ENCODE measurements around the gene GID8. TPM values are rescaled to one million over a fixed set of nuclear protein-coding genes. Genes with fewer than 3 reads are reported as not detected.

Gene GID8
- total and polyA plus RNA-seq, 2 of the 13 experiments (the other 11 are each of a cell fraction or from before 2014, with no cell fraction given), result 39.6 to 59.8 TPM

DNA sequence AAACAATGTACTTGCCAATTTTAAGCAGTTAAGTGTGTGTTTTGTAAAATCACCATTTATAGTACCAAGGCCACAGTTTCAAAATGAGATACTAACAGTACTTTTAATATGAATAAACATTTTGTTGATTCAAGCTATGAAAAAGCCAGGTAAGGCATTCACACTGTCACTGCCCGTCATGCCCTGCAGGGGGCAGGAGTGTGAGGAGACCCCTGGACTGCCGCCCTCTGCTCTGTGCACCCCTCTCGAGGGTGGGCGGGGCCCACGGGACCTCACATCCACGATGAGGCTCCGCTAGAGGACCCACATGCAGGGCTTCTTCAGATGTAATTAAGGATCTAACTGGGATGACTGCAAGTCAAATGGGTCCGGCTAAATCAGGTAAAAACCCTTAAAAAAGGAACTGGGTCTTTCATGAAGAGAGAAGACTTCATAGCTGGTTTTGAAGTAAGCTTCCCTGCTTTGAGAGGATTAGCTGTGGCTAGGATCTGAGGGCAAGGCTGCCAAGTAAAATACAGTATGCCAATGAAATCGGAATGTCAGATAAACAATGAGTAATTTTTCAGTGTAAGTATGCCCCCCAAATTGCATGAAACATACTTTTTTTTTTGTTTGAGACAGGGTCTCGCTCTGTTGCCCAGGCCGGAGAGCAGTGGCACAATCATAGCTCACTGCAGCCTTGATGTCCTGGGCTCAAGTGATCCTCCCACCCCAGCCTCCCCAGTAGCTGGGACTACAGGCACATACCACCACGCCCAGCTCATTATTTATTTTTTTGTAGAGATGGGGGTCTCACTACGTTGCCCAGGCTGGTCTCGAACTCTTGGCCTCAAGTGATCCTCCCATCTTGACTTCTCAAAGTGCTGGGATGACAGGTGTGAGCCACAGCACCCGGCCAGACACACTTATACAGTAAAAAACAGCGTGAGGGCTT lies 30.3 kb upstream of the GID8 start (continued):
- TF ChIP-seq, protein P1, sequence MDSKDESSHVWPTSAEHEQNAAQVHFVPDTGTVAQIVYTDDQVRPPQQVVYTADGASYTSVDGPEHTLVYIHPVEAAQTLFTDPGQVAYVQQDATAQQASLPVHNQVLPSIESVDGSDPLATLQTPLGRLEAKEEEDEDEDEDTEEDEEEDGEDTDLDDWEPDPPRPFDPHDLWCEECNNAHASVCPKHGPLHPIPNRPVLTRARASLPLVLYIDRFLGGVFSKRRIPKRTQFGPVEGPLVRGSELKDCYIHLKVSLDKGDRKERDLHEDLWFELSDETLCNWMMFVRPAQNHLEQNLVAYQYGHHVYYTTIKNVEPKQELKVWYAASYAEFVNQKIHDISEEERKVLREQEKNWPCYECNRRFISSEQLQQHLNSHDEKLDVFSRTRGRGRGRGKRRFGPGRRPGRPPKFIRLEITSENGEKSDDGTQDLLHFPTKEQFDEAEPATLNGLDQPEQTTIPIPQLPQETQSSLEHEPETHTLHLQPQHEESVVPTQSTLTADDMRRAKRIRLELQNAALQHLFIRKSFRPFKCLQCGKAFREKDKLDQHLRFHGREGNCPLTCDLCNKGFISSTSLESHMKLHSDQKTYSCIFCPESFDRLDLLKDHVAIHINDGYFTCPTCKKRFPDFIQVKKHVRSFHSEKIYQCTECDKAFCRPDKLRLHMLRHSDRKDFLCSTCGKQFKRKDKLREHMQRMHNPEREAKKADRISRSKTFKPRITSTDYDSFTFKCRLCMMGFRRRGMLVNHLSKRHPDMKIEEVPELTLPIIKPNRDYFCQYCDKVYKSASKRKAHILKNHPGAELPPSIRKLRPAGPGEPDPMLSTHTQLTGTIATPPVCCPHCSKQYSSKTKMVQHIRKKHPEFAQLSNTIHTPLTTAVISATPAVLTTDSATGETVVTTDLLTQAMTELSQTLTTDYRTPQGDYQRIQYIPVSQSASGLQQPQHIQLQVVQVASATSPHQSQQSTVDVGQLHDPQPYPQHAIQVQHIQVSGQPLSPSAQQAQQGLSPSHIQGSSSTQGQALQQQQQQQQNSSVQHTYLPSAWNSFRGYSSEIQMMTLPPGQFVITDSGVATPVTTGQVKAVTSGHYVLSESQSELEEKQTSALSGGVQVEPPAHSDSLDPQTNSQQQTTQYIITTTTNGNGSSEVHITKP (CRISPR knock-in tag; IDR thresholded peaks at IDR 0.05; ENCODE audit: low read depth), result 0 out of 2 replicates have a peak, but pooled peaks have one; percentile 39
- TF ChIP-seq SALL1 (CRISPR knock-in tag; IDR thresholded peaks at IDR 0.05) (peak; percentile 34; the same call in 1 of the 2 replicates), SP5 (CRISPR knock-in tag; IDR thresholded peaks at IDR 0.05; ENCODE audit: borderline replicate concordance, low read depth) (peak; percentile 56; the same call in 1 of the 2 replicates), HIVEP1 (CRISPR knock-in tag; IDR thresholded peaks at IDR 0.05) (no peak), ZNF781 (CRISPR knock-in tag; IDR thresholded peaks at IDR 0.05; ENCODE audit: borderline replicate concordance, not compliant biosample characterization) (peak; percentile 28), CBX5 (CRISPR knock-in tag; IDR thresholded peaks at IDR 0.05; ENCODE audit: borderline replicate concordance) (peak; percentile 41; the same call in 1 of the 2 replicates), BRCA1 (CRISPR knock-in tag; IDR thresholded peaks at IDR 0.05) (no peak)
- TF ChIP-seq, protein P2, sequence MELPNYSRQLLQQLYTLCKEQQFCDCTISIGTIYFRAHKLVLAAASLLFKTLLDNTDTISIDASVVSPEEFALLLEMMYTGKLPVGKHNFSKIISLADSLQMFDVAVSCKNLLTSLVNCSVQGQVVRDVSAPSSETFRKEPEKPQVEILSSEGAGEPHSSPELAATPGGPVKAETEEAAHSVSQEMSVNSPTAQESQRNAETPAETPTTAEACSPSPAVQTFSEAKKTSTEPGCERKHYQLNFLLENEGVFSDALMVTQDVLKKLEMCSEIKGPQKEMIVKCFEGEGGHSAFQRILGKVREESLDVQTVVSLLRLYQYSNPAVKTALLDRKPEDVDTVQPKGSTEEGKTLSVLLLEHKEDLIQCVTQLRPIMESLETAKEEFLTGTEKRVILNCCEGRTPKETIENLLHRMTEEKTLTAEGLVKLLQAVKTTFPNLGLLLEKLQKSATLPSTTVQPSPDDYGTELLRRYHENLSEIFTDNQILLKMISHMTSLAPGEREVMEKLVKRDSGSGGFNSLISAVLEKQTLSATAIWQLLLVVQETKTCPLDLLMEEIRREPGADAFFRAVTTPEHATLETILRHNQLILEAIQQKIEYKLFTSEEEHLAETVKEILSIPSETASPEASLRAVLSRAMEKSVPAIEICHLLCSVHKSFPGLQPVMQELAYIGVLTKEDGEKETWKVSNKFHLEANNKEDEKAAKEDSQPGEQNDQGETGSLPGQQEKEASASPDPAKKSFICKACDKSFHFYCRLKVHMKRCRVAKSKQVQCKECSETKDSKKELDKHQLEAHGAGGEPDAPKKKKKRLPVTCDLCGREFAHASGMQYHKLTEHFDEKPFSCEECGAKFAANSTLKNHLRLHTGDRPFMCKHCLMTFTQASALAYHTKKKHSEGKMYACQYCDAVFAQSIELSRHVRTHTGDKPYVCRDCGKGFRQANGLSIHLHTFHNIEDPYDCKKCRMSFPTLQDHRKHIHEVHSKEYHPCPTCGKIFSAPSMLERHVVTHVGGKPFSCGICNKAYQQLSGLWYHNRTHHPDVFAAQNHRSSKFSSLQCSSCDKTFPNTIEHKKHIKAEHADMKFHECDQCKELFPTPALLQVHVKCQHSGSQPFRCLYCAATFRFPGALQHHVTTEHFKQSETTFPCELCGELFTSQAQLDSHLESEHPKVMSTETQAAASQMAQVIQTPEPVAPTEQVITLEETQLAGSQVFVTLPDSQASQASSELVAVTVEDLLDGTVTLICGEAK (IDR thresholded peaks at IDR 0.05), result no peak
- TF ChIP-seq, protein P2 (CRISPR knock-in tag; IDR thresholded peaks at IDR 0.05), result no peak
- TF ChIP-seq, protein P3, sequence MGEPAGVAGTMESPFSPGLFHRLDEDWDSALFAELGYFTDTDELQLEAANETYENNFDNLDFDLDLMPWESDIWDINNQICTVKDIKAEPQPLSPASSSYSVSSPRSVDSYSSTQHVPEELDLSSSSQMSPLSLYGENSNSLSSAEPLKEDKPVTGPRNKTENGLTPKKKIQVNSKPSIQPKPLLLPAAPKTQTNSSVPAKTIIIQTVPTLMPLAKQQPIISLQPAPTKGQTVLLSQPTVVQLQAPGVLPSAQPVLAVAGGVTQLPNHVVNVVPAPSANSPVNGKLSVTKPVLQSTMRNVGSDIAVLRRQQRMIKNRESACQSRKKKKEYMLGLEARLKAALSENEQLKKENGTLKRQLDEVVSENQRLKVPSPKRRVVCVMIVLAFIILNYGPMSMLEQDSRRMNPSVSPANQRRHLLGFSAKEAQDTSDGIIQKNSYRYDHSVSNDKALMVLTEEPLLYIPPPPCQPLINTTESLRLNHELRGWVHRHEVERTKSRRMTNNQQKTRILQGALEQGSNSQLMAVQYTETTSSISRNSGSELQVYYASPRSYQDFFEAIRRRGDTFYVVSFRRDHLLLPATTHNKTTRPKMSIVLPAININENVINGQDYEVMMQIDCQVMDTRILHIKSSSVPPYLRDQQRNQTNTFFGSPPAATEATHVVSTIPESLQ (CRISPR knock-in tag; conservative IDR thresholded peaks at IDR 0.05), result 0 out of 2 replicates have a peak, but pooled peaks have one; percentile 31
